ENCODE results near the gene CLMP. TPM values are rescaled to one million over a fixed set of nuclear protein-coding genes. Genes with fewer than 3 reads are reported as not detected.

The CLMP gene
- total and polyA plus RNA-seq, 4 donors, result 0.12 to 1.3 (median 0.35) TPM

GRCh38 chr11:123187248-123187647 is 7.8 kb downstream of the CLMP start:
- DNase-seq (ENCODE audit: low spot score), result no peak
- no peaks in the 10 kb centered on the region for H3K36me3 ChIP-seq (ENCODE audit: control insufficient read depth in 4 of 4, insufficient read depth in 3 of 4, low read depth in 1 of 4, low read length in 3 of 4)
- H3K9me3 ChIP-seq (ENCODE audit: control insufficient read depth in 4 of 4, low read length in 3 of 4), result no peaks in the 10 kb centered on the region
- 89% methylated on average over 4 of the region's 4 CpGs for WGBS
- TF ChIP-seq HNF4G (IDR thresholded peaks at IDR 0.05) (no peak), TAF1 (conservative IDR thresholded peaks at IDR 0.05) (no peak), FOXA1 (IDR thresholded peaks at IDR 0.05) (no peak), EGR1 (IDR thresholded peaks at IDR 0.05; ENCODE audit: low read depth in 2 of 2) (no peak), YY1 (IDR thresholded peaks at IDR 0.05) (no peak), SP1 (IDR thresholded peaks at IDR 0.05) (no peak), RXRA (IDR thresholded peaks at IDR 0.05) (no peak), ATF3 (IDR thresholded peaks at IDR 0.05) (no peak), JUND (IDR thresholded peaks at IDR 0.05) (no peak), NR2F2 (IDR thresholded peaks at IDR 0.05) (no peak), GABPA (IDR thresholded peaks at IDR 0.05 in 1 of 2, conservative IDR thresholded peaks at IDR 0.05 in 1 of 2) (no peak), HNF4A (conservative IDR thresholded peaks at IDR 0.05) (no peak), RAD21 (IDR thresholded peaks at IDR 0.05) (no peak), FOXA2 (IDR thresholded peaks at IDR 0.05) (no peak), CTCF (IDR thresholded peaks at IDR 0.05; ENCODE audit: low read depth, low read length, missing input control) (no peak)
- TF ChIP-seq, protein P1, sequence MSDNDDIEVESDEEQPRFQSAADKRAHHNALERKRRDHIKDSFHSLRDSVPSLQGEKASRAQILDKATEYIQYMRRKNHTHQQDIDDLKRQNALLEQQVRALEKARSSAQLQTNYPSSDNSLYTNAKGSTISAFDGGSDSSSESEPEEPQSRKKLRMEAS (IDR thresholded peaks at IDR 0.05), result no peak
- TF ChIP-seq, protein P2, sequence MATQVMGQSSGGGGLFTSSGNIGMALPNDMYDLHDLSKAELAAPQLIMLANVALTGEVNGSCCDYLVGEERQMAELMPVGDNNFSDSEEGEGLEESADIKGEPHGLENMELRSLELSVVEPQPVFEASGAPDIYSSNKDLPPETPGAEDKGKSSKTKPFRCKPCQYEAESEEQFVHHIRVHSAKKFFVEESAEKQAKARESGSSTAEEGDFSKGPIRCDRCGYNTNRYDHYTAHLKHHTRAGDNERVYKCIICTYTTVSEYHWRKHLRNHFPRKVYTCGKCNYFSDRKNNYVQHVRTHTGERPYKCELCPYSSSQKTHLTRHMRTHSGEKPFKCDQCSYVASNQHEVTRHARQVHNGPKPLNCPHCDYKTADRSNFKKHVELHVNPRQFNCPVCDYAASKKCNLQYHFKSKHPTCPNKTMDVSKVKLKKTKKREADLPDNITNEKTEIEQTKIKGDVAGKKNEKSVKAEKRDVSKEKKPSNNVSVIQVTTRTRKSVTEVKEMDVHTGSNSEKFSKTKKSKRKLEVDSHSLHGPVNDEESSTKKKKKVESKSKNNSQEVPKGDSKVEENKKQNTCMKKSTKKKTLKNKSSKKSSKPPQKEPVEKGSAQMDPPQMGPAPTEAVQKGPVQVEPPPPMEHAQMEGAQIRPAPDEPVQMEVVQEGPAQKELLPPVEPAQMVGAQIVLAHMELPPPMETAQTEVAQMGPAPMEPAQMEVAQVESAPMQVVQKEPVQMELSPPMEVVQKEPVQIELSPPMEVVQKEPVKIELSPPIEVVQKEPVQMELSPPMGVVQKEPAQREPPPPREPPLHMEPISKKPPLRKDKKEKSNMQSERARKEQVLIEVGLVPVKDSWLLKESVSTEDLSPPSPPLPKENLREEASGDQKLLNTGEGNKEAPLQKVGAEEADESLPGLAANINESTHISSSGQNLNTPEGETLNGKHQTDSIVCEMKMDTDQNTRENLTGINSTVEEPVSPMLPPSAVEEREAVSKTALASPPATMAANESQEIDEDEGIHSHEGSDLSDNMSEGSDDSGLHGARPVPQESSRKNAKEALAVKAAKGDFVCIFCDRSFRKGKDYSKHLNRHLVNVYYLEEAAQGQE (IDR thresholded peaks at IDR 0.05), result no peak
- TF ChIP-seq, protein P3, sequence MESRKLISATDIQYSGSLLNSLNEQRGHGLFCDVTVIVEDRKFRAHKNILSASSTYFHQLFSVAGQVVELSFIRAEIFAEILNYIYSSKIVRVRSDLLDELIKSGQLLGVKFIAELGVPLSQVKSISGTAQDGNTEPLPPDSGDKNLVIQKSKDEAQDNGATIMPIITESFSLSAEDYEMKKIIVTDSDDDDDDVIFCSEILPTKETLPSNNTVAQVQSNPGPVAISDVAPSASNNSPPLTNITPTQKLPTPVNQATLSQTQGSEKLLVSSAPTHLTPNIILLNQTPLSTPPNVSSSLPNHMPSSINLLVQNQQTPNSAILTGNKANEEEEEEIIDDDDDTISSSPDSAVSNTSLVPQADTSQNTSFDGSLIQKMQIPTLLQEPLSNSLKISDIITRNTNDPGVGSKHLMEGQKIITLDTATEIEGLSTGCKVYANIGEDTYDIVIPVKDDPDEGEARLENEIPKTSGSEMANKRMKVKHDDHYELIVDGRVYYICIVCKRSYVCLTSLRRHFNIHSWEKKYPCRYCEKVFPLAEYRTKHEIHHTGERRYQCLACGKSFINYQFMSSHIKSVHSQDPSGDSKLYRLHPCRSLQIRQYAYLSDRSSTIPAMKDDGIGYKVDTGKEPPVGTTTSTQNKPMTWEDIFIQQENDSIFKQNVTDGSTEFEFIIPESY (IDR thresholded peaks at IDR 0.05), result no peak
- no peak overlapping the region for H3K4me3 ChIP-seq (ENCODE audit: low read depth in 1 of 3, low read length in 3 of 3)
- no peaks in the 10 kb centered on the region for H3K4me1 ChIP-seq (ENCODE audit: control insufficient read depth in 4 of 4, insufficient read depth in 4 of 4, low read length in 3 of 4)
- peaks cover 0 to 15% (median under 1%) of the 10 kb centered on the region in 4 donors for H3K27me3 ChIP-seq (ENCODE audit: control insufficient read depth in 4 of 4, insufficient read depth in 4 of 4, low read length in 3 of 4)
- H3K9ac ChIP-seq (ENCODE audit: low read depth in 1 of 2, low read length in 2 of 2), result no peak overlapping the region
- no peak overlapping the region for H3K27ac ChIP-seq (ENCODE audit: low read depth in 1 of 2, low read length in 2 of 2)
